Endometrial microvascular endothelial cells (primary cell): ENCODE results near the gene KCNA1. TPM values are rescaled to one million over a fixed set of nuclear protein-coding genes. Genes with fewer than 3 reads are reported as not detected.

ENCODE experiments used
- in situ Hi-C: cut with HindIII; loops from 2 replicates; pipeline ENCODE4 v1.10.0; 2017; ENCODE audit warnings: low sequenced_read_pairs, low pct_unique_long_range_greater_than_20kb; ENCODE audit errors: inconsistent ontology term
- total RNA-seq: library from RNA; depleted of rRNA; stranded (reverse); fragments of >200 nt; gene quantifications from one replicate; pipeline ENCODE4 v1.2.3, GENCODE V29; 2015; ENCODE audit errors: inconsistent ontology term

KCNA1 gene
- total RNA-seq, 1 donor from 2014 or later: not detected

DNA sequence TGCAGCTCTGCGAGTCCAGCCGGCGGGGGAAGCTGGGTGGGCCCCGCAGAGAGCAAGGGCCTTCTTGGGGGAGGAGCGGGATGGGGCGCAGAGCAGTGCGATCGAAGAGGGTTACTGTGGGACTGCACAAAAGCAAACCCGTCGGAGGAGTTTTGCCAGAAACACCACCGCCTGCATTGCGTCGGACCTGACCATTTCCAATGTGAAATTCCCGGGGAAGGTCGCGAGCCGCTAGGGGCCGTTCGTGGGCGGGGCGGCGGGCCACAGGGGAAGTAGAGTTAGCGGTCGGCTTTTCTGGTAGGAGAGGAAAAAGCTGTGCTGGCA, 333 bp upstream of the KCNA1 start:
- in situ Hi-C loops: no loop called here

DNA sequence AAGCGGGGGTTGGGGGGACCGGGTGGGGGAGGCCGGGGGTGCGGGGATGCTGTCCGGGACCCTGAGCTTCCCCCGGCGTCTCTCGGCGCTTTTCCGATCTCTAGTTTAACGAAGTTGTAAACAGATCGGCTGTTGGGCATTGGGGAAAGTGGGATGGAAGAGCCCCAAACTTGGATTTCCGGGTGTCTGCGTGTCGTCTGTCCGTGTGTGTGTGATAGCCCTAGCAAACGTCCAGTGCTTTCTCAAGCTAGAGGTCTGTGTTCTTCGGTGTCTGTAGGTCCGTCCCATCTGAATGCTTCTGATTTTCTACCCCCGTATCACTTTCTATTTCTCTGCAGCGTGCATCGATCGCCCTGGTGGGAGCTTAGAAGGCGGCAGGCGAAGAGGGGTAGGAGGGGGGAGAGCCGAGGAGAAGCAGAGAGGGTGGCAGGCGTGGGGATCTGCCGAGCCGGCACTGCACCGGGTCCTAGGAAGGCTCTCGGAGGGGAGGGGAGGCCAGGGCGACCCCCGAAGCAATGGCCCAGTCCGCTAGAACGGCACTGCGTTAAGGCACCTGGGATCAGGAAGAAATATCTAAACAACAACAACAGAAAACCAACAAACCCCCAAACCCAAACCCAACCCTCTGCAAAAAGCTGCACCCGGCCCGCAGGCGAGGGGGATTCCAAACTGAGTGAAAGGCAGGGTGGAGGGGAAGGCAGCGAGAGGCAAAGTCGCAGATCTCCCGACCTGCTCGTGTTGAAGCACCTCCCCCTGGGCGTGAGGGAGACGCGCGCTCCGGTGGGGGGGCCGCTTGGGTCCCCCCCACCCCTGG, 1.0 kb downstream of the KCNA1 start:
- in situ Hi-C loops: no loop called here

DNA sequence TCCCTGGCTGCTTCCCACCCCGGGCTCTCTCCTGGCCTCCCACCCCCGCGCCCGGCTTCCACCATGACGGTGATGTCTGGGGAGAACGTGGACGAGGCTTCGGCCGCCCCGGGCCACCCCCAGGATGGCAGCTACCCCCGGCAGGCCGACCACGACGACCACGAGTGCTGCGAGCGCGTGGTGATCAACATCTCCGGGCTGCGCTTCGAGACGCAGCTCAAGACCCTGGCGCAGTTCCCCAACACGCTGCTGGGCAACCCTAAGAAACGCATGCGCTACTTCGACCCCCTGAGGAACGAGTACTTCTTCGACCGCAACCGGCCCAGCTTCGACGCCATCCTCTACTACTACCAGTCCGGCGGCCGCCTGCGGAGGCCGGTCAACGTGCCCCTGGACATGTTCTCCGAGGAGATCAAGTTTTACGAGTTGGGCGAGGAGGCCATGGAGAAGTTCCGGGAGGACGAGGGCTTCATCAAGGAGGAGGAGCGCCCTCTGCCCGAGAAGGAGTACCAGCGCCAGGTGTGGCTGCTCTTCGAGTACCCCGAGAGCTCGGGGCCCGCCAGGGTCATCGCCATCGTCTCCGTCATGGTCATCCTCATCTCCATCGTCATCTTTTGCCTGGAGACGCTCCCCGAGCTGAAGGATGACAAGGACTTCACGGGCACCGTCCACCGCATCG, 1.8 kb downstream of the KCNA1 start:
- in situ Hi-C loops: no loop called here

DNA sequence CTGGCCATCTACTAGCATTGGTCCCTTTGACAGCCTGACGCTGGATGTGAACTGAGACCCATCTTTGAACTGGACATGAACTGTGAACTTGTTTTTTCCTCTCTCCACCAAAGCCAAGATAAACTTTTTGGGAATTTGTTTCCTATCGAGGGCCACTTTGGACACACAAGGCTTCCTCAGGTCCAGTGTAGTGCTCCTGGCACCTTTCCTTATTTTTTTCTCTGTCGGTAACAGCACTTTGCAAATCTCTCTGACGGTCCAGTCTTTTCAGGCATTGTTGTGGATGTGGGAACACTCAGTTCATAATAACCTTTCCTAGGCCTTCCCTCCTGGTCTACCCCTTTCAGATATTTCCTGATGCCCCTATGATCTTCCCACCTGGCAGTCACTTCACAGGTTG, 5.0 kb downstream of the KCNA1 start:
- in situ Hi-C loops: no loop called here

DNA sequence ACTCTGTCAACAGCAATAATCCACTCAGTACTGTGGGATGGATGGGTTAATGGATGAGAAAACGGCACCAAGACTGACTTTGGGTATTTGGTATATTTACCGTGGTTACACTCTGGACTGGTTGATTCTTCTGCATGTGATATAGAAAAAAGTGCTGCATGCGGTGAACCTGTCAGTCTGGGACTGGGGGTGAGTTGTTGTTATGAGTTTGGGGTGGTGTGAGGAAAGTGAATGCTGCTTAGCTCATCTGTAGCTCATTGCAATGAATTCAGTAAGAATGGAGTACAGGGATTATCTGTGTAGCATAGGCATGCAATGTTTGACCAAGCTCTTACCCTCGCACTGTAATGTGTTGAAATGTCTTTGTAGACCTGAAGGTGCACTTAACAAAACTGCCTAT, 6.0 kb downstream of the KCNA1 start:
- in situ Hi-C loops: no loop called here

DNA sequence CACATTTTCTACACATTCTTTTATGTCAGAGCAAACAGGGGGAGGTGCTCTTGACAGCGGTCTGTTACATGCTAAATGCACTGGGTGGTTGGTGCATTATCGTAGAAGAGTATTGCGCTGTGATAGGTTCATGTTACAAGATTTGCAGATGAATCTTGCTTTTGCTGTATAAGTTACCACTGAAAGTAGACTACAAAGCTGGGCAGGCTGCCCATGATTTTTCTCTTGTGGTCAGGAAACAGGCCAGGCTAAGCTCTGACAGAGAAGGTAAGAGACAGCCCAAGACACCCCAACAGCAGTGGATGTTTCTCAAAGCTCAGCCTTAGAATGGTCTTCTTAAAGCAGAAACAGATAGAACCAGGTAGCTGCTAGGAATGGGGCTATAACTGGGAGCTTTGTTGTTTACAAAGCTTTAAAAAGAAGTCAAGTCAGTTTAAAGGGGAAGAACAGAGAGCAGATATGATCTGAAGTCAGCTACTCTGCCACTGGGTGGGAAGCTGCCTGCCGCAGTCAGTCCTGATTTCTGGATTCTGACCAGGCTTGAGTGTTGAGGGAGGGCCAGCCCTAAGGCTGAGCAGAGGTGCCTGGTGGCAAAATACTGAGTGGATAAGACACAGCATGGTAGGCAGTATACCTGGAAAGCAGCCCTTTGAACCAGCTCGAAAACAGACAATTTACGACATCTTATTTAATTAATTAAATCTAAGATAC, 9.4 kb downstream of the KCNA1 start:
- in situ Hi-C loops: no loop called here

DNA sequence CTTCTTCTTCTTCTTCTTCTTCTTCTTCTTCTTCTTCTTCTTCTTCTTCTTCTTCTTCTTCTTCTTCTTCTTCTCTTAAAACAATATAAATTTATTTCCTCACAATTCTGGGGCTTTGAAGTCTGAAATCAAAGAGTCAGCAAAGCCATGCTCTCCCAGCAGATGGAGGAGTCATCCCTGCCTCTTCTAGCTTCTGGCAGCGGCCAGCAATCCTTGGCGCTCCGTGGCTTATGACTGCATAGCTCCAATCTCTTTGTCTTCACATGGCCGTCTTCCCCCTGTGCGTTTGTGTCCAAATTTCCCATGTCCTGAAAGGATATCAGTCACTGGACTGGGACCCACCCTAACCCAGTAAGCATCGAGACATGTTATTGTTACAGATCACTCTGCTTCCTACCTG, 22.9 kb downstream of the KCNA1 start:
- in situ Hi-C loops: no loop called here

DNA sequence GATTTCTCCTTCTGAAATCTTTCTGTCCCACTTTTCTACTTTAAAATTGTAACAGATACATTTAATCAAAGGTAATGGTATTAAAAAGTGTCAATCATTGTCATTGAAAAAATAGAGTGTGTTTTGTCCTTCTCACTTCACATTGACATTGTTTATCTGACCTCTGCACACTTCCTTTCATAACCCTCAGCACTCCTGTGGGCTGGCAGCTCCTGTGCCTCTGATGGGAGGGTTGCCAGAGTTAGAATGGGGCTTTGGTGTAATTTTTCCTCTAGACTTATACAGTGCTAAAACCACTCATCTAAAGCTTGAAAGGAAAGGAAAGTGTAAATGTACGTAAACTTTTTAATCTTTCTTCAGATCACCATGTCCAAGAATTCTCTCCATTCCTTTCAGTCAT, 23.7 kb downstream of the KCNA1 start:
- in situ Hi-C loops: no loop called here

DNA sequence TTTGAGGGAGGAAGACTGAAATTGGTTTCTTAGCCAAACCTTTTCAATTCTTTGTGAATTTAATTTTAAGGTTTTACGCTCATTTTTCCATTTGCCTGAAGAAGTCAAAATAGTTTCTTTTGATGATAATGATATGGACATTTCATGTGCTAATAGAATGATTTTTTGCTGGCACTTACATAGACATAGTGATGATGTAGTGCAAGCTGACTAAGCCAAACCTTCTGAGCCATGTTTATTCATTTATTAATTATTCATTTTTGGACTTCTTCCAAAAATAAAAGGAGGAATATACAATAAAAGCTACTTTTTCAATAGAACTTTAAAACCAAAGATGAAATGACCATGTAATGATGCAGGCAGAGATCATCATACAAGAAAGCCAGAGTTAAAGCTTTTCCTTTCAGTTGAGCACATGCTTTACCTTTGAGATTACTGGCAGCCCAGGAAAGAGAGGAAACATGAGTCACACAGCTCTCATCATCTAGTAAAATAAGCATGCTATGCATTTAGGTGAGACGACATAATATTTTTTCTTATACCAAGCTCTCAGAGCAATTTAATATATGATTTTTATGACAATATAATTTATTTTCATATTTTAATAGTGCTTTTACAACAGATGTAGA, 24.8 kb downstream of the KCNA1 start:
- in situ Hi-C loops: no loop called here

DNA sequence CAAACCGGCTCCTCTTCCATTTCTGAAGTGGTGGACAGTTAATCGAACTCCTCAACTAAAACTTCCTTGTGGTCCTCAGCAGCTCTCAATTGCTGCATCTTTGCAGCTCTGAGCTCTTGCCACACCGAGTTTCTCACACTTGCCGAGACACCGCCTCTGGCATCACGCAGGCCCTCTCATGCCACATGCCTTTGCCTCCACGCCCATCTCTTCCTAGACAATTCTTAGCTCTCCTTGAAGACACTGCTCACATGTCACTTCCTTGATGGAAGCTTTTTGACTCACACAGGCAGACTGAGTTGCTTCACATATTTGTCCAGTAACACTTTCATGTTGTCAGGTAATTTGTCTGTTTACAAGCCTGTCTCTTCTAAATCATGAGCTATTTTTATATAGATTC, 29.2 kb downstream of the KCNA1 start:
- in situ Hi-C loops: no loop called here

DNA sequence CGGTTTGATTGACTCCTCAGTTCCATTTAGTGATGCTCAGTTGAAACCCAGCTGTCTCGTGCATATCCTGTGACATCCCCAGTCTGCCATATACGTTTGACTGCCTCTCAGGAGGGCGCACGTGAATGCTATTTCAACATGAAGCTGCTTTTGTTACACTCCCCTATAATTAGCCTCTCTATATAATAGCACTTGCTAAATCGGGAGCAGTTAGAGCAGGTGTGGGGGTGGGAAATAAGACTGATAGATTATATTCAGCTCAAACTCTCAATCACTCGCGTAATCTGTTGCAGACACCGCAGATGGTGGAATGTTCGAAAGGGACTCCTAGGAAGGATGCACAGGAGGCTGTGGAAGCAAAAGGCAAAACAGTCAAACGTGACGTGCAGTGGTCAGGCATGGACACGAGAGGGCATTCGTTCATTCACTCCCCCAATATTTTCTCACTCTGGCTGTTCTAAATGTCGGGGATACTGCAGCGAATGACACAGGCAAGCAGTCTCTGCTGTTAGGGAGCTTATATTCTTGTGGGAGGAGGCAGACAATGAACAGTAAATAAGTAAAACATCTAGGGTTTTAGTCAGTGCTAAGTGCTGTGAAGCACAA, 29.8 kb downstream of the KCNA1 start:
- in situ Hi-C loops: no loop called here

DNA sequence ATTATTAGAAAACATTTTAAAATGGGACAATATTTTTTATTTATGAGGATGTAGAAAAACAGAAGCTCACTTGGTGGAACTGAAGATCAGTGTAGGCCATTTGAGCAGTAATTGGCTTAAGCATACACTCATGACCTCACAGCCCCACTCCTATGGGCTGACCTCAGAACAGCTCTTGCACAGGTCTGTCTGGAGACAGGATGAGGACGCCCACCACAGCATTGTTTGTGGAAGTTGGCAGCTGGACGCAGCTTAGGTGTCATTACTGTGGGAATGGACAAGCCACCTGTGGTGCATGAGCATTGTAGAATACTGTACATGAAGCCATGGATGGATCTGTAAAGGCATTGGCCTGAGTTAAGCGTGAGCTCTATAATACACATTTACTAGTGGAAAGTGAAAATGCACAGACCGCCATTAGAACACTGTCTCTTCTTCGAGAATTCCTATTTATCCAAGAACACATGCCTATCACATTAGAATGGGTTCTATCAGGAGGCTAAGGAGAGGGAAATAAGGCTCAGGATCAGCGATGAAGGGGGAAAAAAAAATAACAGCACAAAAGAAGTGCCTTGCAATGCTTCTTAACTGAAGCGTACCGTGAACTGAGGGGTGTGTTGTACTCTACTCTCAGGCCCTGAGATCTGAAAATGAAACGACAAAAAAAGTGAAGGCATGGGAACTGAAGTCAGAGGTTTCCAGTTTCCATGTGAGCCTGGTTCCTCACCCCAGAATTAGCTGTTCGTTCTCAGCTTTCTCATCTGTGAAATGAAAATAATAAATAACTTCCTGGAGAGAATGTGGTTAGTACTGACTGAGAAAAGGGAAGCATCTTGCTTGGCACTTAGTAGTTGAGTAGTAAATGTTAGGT, 33.6 kb downstream of the KCNA1 start:
- in situ Hi-C loops: no loop called here

DNA sequence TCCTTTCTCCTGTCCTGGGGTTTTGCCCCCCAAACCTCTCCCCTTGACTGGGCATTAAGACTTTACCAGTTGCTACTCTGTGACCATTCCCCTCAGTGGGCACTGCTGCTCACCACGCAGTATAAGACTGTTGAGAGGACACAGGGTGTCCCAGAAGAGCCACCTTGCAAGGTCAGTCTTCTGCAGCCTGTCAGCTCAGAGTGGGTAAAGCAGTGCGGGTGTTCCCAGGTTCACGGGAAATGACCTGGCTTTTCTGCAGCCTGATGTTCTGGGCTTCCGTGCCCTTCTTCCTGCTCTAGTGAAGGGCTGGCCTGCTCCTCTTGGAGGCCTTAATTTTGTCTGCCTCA, 34.2 kb downstream of the KCNA1 start:
- in situ Hi-C loops: no loop called here

DNA sequence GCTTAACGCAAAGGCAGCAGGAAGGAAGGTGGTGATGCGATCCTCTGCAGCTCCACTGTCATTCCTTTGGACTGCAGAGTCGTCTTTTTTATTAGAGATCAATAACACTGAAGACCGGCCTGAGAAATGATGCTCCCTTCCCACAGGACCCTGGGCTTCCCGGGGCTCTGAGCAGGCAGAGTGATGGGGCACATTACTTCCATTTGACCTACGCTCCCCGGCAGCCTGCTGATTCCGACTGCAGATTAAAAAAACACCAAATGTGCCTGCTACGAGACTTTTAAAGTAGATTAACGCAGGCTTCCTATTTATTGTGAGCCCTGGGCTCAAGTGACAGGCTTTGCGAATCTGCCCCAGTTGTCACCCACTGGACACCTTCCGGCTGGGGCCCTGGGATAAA, 37.5 kb downstream of the KCNA1 start:
- in situ Hi-C loops: no loop called here

DNA sequence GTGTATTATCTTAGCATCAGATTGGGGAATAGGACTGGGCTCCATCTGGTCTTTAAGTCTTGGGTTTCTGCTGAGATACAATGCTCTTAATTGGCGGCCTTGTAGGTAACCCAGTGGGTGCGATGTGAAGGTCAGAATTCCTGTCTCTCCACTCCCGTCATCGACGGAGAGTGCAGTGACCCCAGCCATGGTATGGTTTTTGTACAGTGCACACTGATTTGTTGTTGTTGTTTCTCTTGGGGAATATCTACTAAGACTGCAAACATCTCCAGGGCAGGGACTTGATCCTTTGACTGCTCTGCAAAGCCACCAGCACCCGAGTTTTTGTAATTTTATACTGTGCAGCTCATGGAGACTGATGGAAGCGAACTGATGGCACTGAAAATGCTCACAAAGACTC, 41.4 kb downstream of the KCNA1 start:
- in situ Hi-C loops: no loop called here

DNA sequence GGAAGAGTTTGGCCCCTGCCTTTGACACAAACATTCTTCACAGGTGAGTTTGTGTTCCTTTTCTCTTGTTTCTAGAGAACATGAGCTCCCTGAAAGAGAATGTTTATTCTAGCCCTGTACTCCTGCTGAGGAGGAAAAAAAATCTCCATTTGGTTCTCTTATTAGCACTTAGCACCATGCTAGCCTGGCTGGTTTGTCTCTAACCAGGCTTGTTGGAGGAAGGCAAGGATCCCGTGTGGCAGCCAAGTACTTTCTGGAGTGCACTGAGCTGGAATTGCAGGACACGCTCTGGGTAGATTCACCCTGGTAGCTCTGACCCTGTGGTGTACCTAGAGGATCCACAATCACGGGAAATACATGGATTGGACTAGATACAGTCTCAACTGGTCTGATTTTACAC, 41.9 kb downstream of the KCNA1 start:
- in situ Hi-C loops: no loop called here

DNA sequence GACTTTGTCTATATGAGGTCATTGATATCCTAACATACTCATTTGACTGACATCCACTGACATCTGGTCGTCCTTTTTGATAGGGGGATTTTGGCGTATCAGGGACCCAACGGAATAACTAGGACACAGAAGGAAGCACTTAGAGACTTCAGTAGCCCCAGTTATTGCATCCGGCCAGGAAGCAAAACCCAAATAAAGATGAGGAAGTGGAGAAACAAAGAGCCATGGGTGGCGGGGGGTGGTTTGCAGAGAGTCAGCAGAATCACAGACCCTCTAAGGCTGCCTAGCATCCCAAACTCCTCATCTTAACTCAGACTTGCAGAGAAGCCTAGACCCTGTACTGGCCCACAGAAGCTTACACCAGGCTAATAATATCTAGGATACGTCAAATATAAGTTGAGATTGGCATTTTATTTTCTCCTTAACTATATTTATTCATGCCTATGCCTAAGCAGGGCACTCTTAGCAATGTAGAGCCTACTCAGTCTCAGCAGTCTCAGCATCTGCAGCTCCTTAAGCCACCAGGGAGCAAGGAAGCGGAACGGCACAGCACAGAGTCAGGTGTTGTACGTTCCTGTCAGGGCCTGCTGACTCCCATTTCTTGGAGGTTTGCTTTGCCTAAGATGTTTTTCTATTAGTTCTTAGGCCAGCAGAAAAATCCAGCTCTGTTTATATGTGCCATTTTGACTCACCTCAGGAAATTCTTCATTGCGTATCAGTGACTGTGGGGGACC, 45.1 kb downstream of the KCNA1 start:
- in situ Hi-C loops: no loop called here

DNA sequence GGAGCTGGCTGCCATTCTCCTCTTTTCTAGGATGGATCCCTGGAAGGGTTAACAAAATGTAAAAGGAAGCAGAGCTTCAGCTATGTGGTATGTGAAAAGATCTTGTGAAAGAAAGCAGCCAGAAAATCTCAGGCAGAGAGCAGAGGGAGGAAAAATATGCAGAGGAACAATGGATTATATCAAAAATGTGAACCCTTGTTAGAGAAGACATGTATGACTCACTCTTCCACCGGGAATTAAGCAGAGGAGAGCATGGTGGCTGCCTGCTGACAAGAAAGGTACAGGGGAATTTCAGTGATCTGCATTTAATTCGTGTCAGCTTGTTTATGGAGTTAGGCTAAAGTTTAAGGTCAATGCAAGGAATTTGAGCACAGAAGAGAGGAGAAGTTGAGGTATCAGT, 46.3 kb downstream of the KCNA1 start:
- in situ Hi-C loops: no loop called here
